GM21786 (cell line): ENCODE measurements around the gene SMC3.
"Not testable (repeated sequence)": the region's sequence is repeated elsewhere in the genome, so short reads cannot be mapped to it uniquely, and the experiment has no call there.

Experiments used
- ATAC-seq: cut with Tn5 transposase; IDR thresholded peaks from one replicate; pipeline ENCODE4 v1.9.1; 2021; ENCODE audit not compliant: unreplicated experiment

The SMC3 gene

GRCh38 chr10:110576220-110576619, 8.7 kb downstream of the SMC3 start:
- no peak for ATAC-seq

- ATAC-seq = no peak
Observed at GRCh38 chr10:110577056-110577455, 9.6 kb downstream of the SMC3 start.

GRCh38 chr10:110584006-110584405, 16.5 kb downstream of the SMC3 start:
- no peak for ATAC-seq

GRCh38 chr10:110591760-110592159, 24.3 kb downstream of the SMC3 start:
- ATAC-seq = no peak

- ATAC-seq = no peak
Observed at GRCh38 chr10:110597476-110597875, 30.0 kb downstream of the SMC3 start.

GRCh38 chr10:110600487-110601101, 33.1 kb downstream of the SMC3 start:
- ATAC-seq = peak; percentile 52

GRCh38 chr10:110601581-110601980, 34.1 kb downstream of the SMC3 start:
- ATAC-seq = no peak

GRCh38 chr10:110608087-110608486, 40.6 kb downstream of the SMC3 start:
- ATAC-seq = no peak

GRCh38 chr10:110609605-110610004, 42.1 kb downstream of the SMC3 start:
- no peak for ATAC-seq

GRCh38 chr10:110610308-110610774, 42.8 kb downstream of the SMC3 start:
- ATAC-seq = no peak

GRCh38 chr10:110610781-110611180, 43.3 kb downstream of the SMC3 start:
- ATAC-seq = not testable (repeated sequence)

- ATAC-seq = peak; percentile 48
Observed at GRCh38 chr10:110612087-110612486, 44.6 kb downstream of the SMC3 start.

- no peak for ATAC-seq
Observed at GRCh38 chr10:110612629-110613028, 45.1 kb downstream of the SMC3 start.

GRCh38 chr10:110613341-110613995, 46.0 kb downstream of the SMC3 start:
- ATAC-seq = peak; percentile 21

- ATAC-seq = peak; percentile 28
Observed at GRCh38 chr10:110613996-110614495, 46.6 kb downstream of the SMC3 start.

- ATAC-seq = no peak
Observed at GRCh38 chr10:110615057-110615747, 47.7 kb downstream of the SMC3 start.

GRCh38 chr10:110616493-110617033, 49.1 kb downstream of the SMC3 start:
- no peak for ATAC-seq

- no peak for ATAC-seq
Observed at GRCh38 chr10:110617425-110618229, 50.1 kb downstream of the SMC3 start.

GRCh38 chr10:110618230-110618610, 50.7 kb downstream of the SMC3 start:
- ATAC-seq = no peak

- ATAC-seq = no peak
Observed at GRCh38 chr10:110619514-110620397, 52.3 kb downstream of the SMC3 start.
